PC-3 (cell line): ENCODE data around the gene XPO5.

Source experiments
- EZH2 ChIP-seq: fragments of 300-600 bp; sonication (generic); IDR thresholded peaks from one replicate; pipeline ENCODE4 v1.6.1; 2017; ENCODE audit warnings: antibody characterized with exemption, mild to moderate bottlenecking, low read length; ENCODE audit not compliant: unreplicated experiment
- TF ChIP-seq, protein P1 (sequence below): fragments of 300-600 bp; sonication (generic); conservative IDR thresholded peaks from 2 replicates; pipeline ENCODE4 v1.5.1; 2017; ENCODE audit warnings: antibody characterized with exemption, low read depth, mild to moderate bottlenecking, low read length

DNA sequence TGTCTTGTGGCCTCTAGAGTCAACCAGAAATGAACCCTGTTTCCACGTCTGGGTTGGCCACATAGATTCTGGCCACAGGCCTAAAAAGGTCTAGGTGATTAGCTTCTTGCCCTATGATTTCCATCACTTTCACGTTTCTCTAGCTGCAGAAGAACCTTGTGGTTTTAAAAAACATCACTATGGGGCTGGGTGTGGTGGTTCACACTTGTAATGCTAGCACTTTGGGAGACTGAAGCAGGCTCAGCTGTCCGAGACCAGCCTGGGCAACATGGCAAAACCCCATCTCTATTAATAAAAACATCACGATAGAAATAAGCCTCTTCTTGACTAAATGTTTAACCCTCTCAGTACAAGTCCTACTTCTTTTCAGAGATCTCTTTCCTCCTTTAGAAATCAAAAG, 31.4 kb downstream of the XPO5 start:
- TF ChIP-seq EZH2: no peak
- TF ChIP-seq, protein P1, sequence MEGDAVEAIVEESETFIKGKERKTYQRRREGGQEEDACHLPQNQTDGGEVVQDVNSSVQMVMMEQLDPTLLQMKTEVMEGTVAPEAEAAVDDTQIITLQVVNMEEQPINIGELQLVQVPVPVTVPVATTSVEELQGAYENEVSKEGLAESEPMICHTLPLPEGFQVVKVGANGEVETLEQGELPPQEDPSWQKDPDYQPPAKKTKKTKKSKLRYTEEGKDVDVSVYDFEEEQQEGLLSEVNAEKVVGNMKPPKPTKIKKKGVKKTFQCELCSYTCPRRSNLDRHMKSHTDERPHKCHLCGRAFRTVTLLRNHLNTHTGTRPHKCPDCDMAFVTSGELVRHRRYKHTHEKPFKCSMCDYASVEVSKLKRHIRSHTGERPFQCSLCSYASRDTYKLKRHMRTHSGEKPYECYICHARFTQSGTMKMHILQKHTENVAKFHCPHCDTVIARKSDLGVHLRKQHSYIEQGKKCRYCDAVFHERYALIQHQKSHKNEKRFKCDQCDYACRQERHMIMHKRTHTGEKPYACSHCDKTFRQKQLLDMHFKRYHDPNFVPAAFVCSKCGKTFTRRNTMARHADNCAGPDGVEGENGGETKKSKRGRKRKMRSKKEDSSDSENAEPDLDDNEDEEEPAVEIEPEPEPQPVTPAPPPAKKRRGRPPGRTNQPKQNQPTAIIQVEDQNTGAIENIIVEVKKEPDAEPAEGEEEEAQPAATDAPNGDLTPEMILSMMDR: no peak
